GM21381 (cell line): ENCODE results near the gene TTC16.

ENCODE experiments used
- ATAC-seq: cut with Tn5 transposase; IDR thresholded peaks from one replicate; pipeline ENCODE4 v1.9.1; 2021; ENCODE audit warnings: mild to moderate bottlenecking, moderate library complexity; ENCODE audit not compliant: unreplicated experiment

The TTC16 gene

GRCh38 chr9:127761491-127761956 lies 45.6 kb downstream of the TTC16 start:
- no peak for ATAC-seq

GRCh38 chr9:127762111-127762676 lies 46.3 kb downstream of the TTC16 start:
- no peak for ATAC-seq

GRCh38 chr9:127763918-127764384 lies 48.1 kb downstream of the TTC16 start:
- ATAC-seq = no peak

- no peak for ATAC-seq
Measured at GRCh38 chr9:127765418-127765817, 49.5 kb downstream of the TTC16 start.

- no peak for ATAC-seq
Measured at GRCh38 chr9:127767410-127767809, 51.5 kb downstream of the TTC16 start.

GRCh38 chr9:127767909-127768331 lies 52.0 kb downstream of the TTC16 start:
- no peak for ATAC-seq

- ATAC-seq = no peak
Measured at GRCh38 chr9:127768698-127769097, 52.8 kb downstream of the TTC16 start.

- no peak for ATAC-seq
Measured at GRCh38 chr9:127769101-127769500, 53.2 kb downstream of the TTC16 start.

GRCh38 chr9:127769929-127770582 lies 54.2 kb downstream of the TTC16 start:
- ATAC-seq = no peak

- ATAC-seq = no peak
Measured at GRCh38 chr9:127770583-127770904, 54.7 kb downstream of the TTC16 start.

- ATAC-seq = peak; percentile 86
Measured at GRCh38 chr9:127770905-127771569, 55.2 kb downstream of the TTC16 start.

- ATAC-seq = no peak
Measured at GRCh38 chr9:127771570-127772189, 55.8 kb downstream of the TTC16 start.

- no peak for ATAC-seq
Measured at GRCh38 chr9:127772603-127773002, 56.7 kb downstream of the TTC16 start.

- no peak for ATAC-seq
Measured at GRCh38 chr9:127773272-127773671, 57.4 kb downstream of the TTC16 start.

GRCh38 chr9:127773981-127774380 lies 58.1 kb downstream of the TTC16 start:
- ATAC-seq = no peak

GRCh38 chr9:127776195-127776923 lies 60.5 kb downstream of the TTC16 start:
- ATAC-seq = no peak

- ATAC-seq = no peak
Measured at GRCh38 chr9:127776924-127777289, 61.0 kb downstream of the TTC16 start.

GRCh38 chr9:127777368-127777980 lies 61.6 kb downstream of the TTC16 start:
- no peak for ATAC-seq

GRCh38 chr9:127778280-127779135 lies 62.6 kb downstream of the TTC16 start, which contains the start of gene SH2D3C:
SH2D3C (minus strand) TSS chr9:127778666; CDS start chr9:127778627, 39 bp downstream.
- peak; percentile 34 for ATAC-seq
